ENCODE measurements around the gene CIT. TPM values are rescaled to one million over a fixed set of nuclear protein-coding genes. Genes with fewer than 3 reads are reported as not detected.

CIT gene
- polyA plus RNA-seq, 3 donors: 0.03 TPM; not detected in 2

GRCh38 chr12:119859241-119859640, 17.9 kb downstream of the CIT start:
- Histone ChIP-seq H3K27ac (ENCODE audit: low read depth in 1 of 2, low read length in 2 of 2) (no peak overlapping the region), H3K4me3 (replicated peaks in 1 of 3; ENCODE audit: low read depth in 2 of 3, low read length in 3 of 3) (no peak overlapping the region), H3K4me1 (ENCODE audit: control insufficient read depth in 1 of 2, insufficient read depth in 2 of 2, low read length in 2 of 2) (peaks cover 0 to 4% of the 10 kb centered on the region in 2 donors), H3K9ac (ENCODE audit: insufficient read depth, low read length, poor library complexity, severe bottlenecking) (no peak overlapping the region), H3K36me3 (replicated peaks in 1 of 2; ENCODE audit: control insufficient read depth in 1 of 2, insufficient read depth in 2 of 2, low read length in 2 of 2) (peaks cover 28 to 62% of the 10 kb centered on the region in 2 donors), H4K20me1 (ENCODE audit: insufficient read depth, low read length) (no peaks in the 10 kb centered on the region), H3K79me2 (ENCODE audit: insufficient read depth, low read length) (peaks cover 30% of the 10 kb centered on the region), H3K27me3 (ENCODE audit: control insufficient read depth in 2 of 2, insufficient read depth in 2 of 2, low read length in 2 of 2) (no peaks in the 10 kb centered on the region), H3K4me2 (replicated peaks; ENCODE audit: extremely low read depth, low read length, poor library complexity, severe bottlenecking) (no peak overlapping the region), H2AFZ (ENCODE audit: insufficient read depth, low read depth, low read length, poor library complexity, severe bottlenecking) (no peak overlapping the region), H3K9me3 (replicated peaks in 1 of 2; ENCODE audit: control insufficient read depth in 1 of 2, insufficient read depth in 1 of 2, low read length in 2 of 2) (no peaks in the 10 kb centered on the region)
- peaks cover 40 to 66% of the 10 kb centered on the region in 2 donors for H3K36me3 Mint-ChIP-seq
- WGBS (ENCODE audit: insufficient coverage): 100% methylated on average over 4 of the region's 6 CpGs
- intact Hi-C loops (cut with micrococcal nuclease): no loop called here
- no peak overlapping the region for H3K4me3 Mint-ChIP-seq
- no peaks in the 10 kb centered on the region for H3K27me3 Mint-ChIP-seq (ENCODE audit: low read depth in 3 of 3)
- no peak for DNase-seq
- TF ChIP-seq CTCF (IDR thresholded peaks at IDR 0.05): no peak
- H3K4me1 Mint-ChIP-seq: no peaks in the 10 kb centered on the region
- H3K27ac Mint-ChIP-seq: no peak overlapping the region
- H3K9me3 Mint-ChIP-seq: no peaks in the 10 kb centered on the region

- H3K27ac Mint-ChIP-seq: no peak overlapping the region
- intact Hi-C loops (cut with micrococcal nuclease): no loop called here
Measured at GRCh38 chr12:119857041-119857591, 20.0 kb downstream of the CIT start.

More at GRCh38 chr12:119857041-119857591, 20.0 kb downstream of the CIT start:
- Histone ChIP-seq H3K4me2 (replicated peaks; ENCODE audit: extremely low read depth, low read length, poor library complexity, severe bottlenecking) (no peak overlapping the region), H3K27me3 (ENCODE audit: control insufficient read depth in 2 of 2, insufficient read depth in 2 of 2, low read length in 2 of 2) (no peaks in the 10 kb centered on the region), H3K27ac (ENCODE audit: low read depth in 1 of 2, low read length in 2 of 2) (no peak overlapping the region), H3K4me1 (ENCODE audit: control insufficient read depth in 1 of 2, insufficient read depth in 2 of 2, low read length in 2 of 2) (no peaks in the 10 kb centered on the region), H3K79me2 (ENCODE audit: insufficient read depth, low read length) (peaks cover 36% of the 10 kb centered on the region), H4K20me1 (ENCODE audit: insufficient read depth, low read length) (no peaks in the 10 kb centered on the region), H3K9me3 (replicated peaks in 1 of 2; ENCODE audit: control insufficient read depth in 1 of 2, insufficient read depth in 1 of 2, low read length in 2 of 2) (no peaks in the 10 kb centered on the region), H3K9ac (ENCODE audit: insufficient read depth, low read length, poor library complexity, severe bottlenecking) (no peak overlapping the region), H2AFZ (ENCODE audit: insufficient read depth, low read depth, low read length, poor library complexity, severe bottlenecking) (no peak overlapping the region), H3K4me3 (replicated peaks in 1 of 3; ENCODE audit: low read depth in 2 of 3, low read length in 3 of 3) (no peak overlapping the region), H3K36me3 (replicated peaks in 1 of 2; ENCODE audit: control insufficient read depth in 1 of 2, insufficient read depth in 2 of 2, low read length in 2 of 2) (peaks cover 28 to 66% of the 10 kb centered on the region in 2 donors)
- WGBS (ENCODE audit: insufficient coverage): 100% methylated on average over 2 of the region's 8 CpGs
- H3K9me3 Mint-ChIP-seq: no peaks in the 10 kb centered on the region
- no peak overlapping the region for H3K4me3 Mint-ChIP-seq
- no peak for DNase-seq
- H3K36me3 Mint-ChIP-seq: peaks cover 41 to 68% of the 10 kb centered on the region in 2 donors
- no peak for TF ChIP-seq CTCF (IDR thresholded peaks at IDR 0.05)
- H3K4me1 Mint-ChIP-seq: no peaks in the 10 kb centered on the region
- H3K27me3 Mint-ChIP-seq (ENCODE audit: low read depth in 3 of 3): no peaks in the 10 kb centered on the region
